GM23248 (cell line): ENCODE results near the gene UNC5C. TPM values are rescaled to one million over a fixed set of nuclear protein-coding genes. Genes with fewer than 3 reads are reported as not detected.

Experiments
- DNase-seq: peaks from one replicate; pipeline ENCODE4 v3.0.0-alpha.2; 2015
- H2AFZ ChIP-seq: fragments of 200-600 bp; sonication (generic); 2 replicates; pipeline ENCODE4 v1.6.1; 2016; ENCODE audit warnings: antibody characterized with exemption
- H3F3A ChIP-seq: fragments of 200-600 bp; sonication (generic); 2 replicates; pipeline ENCODE4 v1.6.1; 2016; ENCODE audit warnings: mild to moderate bottlenecking, antibody characterized with exemption, mixed run types; ENCODE audit not compliant: insufficient read depth
- H3K27ac ChIP-seq: fragments of 200-600 bp; sonication (generic); 2 replicates; pipeline ENCODE4 v1.5.1; 2016; ENCODE audit warnings: mild to moderate bottlenecking
- H3K27me3 ChIP-seq: fragments of 200-600 bp; sonication (generic); replicated peaks from 2 replicates; pipeline ENCODE4 v1.6.1; 2016; ENCODE audit warnings: mild to moderate bottlenecking; ENCODE audit not compliant: insufficient read depth
- H3K36me3 ChIP-seq: fragments of 200-600 bp; sonication (generic); 2 replicates; pipeline ENCODE4 v1.6.1; 2016; ENCODE audit warnings: low read depth, mild to moderate bottlenecking
- H3K4me1 ChIP-seq: fragments of 200-600 bp; sonication (generic); 2 replicates; pipeline ENCODE4 v1.6.1; 2016; ENCODE audit warnings: mild to moderate bottlenecking; ENCODE audit not compliant: insufficient read depth
- H3K4me2 ChIP-seq: fragments of 200-600 bp; sonication (generic); one replicate; pipeline ENCODE4 v1.6.1; 2016; ENCODE audit warnings: mild to moderate bottlenecking; ENCODE audit not compliant: unreplicated experiment
- H3K4me3 ChIP-seq: fragments of 200-600 bp; sonication (generic); 2 replicates; pipeline ENCODE4 v1.5.1; 2016; ENCODE audit warnings: mild to moderate bottlenecking
- H3K79me2 ChIP-seq: fragments of 200-600 bp; sonication (generic); 2 replicates; pipeline ENCODE4 v1.6.1; 2016; ENCODE audit warnings: mild to moderate bottlenecking; ENCODE audit not compliant: insufficient read depth
- H3K9ac ChIP-seq: fragments of 200-600 bp; sonication (generic); 2 replicates; pipeline ENCODE4 v1.6.1; 2016; ENCODE audit warnings: mild to moderate bottlenecking
- H3K9me2 ChIP-seq: fragments of 200-600 bp; sonication (generic); 2 replicates; pipeline ENCODE4 v1.6.1; 2016; ENCODE audit warnings: mixed run types, mild to moderate bottlenecking, moderate library complexity; ENCODE audit not compliant: insufficient read depth
- H3K9me3 ChIP-seq: fragments of 200-600 bp; sonication (generic); one replicate; pipeline ENCODE4 v1.6.1; 2017; ENCODE audit warnings: low read depth
- H4K20me1 ChIP-seq: fragments of 200-600 bp; sonication (generic); 2 replicates; pipeline ENCODE4 v1.6.0; 2016; ENCODE audit not compliant: insufficient read depth
- EZH2 ChIP-seq: fragments of 200-600 bp; sonication (generic); IDR thresholded peaks from 2 replicates; pipeline ENCODE4 v1.6.1; 2018; ENCODE audit warnings: antibody characterized with exemption, mild to moderate bottlenecking; ENCODE audit not compliant: insufficient read depth, poor library complexity, severe bottlenecking
- EZH2phosphoT487 ChIP-seq: fragments of 200-600 bp; sonication (generic); IDR thresholded peaks from 2 replicates; pipeline ENCODE4 v1.6.1; 2018; ENCODE audit warnings: antibody characterized with exemption, moderate library complexity, mild to moderate bottlenecking, low read depth; ENCODE audit not compliant: insufficient read depth
- WGBS, 2 experiments: methylation state at CpG; one replicate each; pipeline ENCODE4 v1.1.6; 2015 to 2017; ENCODE audit warnings: low lambda C conversion rate in 2 of 2, low coverage in 1 of 2; ENCODE audit errors: missing lambda C conversion rate in 2 of 2; 5-methylcytosine and 5-hydroxymethylcytosine counted together
- in situ Hi-C: fragments of 300-500 bp; cut with MboI; formaldehyde crosslinking; loops from 2 replicates; pipeline ENCODE4 v1.15.0; 2020
- polyA plus RNA-seq: library from polyadenylated mRNA; unstranded; fragments of >200 nt; fragmentation: Nextera tagmentation; extraction: Ambion mirVana; gene quantifications from 2 replicates; pipeline ENCODE4 v1.2.1, GENCODE V29; 2016
- total RNA-seq: library from RNA; depleted of rRNA; stranded (reverse); fragments of >200 nt; shearing (Covaris generic); gene quantifications from 2 replicates; pipeline ENCODE4 v1.2.3, GENCODE V29; 2014

The UNC5C gene
- total and polyA plus RNA-seq, 2 experiments from 2014 or later = not detected

DNA sequence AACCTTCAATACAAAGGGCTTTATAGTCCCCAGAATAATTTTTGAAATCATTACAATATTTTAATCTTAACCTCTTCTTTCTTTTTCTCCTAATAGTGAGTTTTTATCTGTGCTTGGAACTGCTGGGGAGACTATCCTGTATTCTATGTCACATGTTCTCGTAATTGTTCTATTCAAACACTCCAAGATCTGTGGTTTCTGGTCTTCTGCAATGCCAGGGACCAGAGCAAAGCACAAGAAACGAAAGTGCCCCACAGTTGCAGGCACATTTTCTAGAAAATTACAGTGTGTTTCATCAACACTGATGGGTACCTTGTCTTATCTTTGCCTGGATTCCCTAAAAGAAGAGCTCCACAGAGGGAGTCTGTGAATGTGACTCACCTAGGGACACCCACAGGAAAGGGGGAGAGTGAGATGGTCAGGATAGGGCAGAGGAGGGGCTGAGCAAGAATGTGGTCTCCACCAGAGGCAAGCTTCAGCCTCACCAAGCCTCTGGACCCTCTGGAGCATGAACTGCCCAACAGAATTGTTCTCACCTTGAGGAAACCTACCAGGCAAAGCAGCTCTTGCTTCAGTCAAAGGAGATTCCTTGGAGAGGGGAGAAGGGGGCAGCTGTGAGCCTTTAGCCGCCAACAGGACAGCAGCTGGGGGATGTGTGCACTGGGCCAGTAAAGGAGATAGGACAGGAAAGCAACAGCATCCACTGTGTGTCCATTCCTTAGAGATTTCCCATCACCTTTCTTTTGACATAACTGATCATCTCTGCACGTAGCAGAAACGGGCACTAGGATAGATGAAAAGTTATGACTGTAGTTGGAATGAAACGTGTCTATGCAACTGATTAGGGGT lies 25.9 kb downstream of the UNC5C start:
- Histone ChIP-seq H3K9me3 (no peaks in the 10 kb centered on the region), H3K9ac (no peak overlapping the region), H3K9me2 (no peaks in the 10 kb centered on the region), H3F3A (no peaks in the 10 kb centered on the region), H2AFZ (no peak overlapping the region), H4K20me1 (no peaks in the 10 kb centered on the region), H3K27me3 (no peaks in the 10 kb centered on the region), H3K27ac (no peak overlapping the region), H3K4me1 (no peaks in the 10 kb centered on the region), H3K4me3 (no peak overlapping the region), H3K79me2 (no peaks in the 10 kb centered on the region), H3K4me2 (no peak overlapping the region), H3K36me3 (no peaks in the 10 kb centered on the region)
- no peak for DNase-seq
- 6 to 10% methylated on average over 6 of the region's 6 CpGs for WGBS, 2 experiments
- in situ Hi-C loops = no loop called here
- TF ChIP-seq EZH2phosphoT487 = no peak
- TF ChIP-seq EZH2 = no peak

GRCh38 chr4:95517576-95518345 lies 31.0 kb downstream of the UNC5C start:
- Histone ChIP-seq H3K79me2 (no peaks in the 10 kb centered on the region), H3K27me3 (no peaks in the 10 kb centered on the region), H4K20me1 (no peaks in the 10 kb centered on the region), H3K4me2 (no peak overlapping the region), H3K9ac (no peak overlapping the region), H3K36me3 (no peaks in the 10 kb centered on the region), H3K27ac (no peak overlapping the region), H3K4me3 (no peak overlapping the region), H3F3A (no peaks in the 10 kb centered on the region), H3K9me3 (no peaks in the 10 kb centered on the region), H3K9me2 (no peaks in the 10 kb centered on the region), H3K4me1 (no peaks in the 10 kb centered on the region), H2AFZ (no peak overlapping the region)
- DNase-seq = no peak
- WGBS, 2 experiments = 0% methylated on average over 7 of the region's 7 CpGs
- in situ Hi-C loops = no loop called here
- TF ChIP-seq EZH2phosphoT487 (no peak), EZH2 (no peak)

DNA sequence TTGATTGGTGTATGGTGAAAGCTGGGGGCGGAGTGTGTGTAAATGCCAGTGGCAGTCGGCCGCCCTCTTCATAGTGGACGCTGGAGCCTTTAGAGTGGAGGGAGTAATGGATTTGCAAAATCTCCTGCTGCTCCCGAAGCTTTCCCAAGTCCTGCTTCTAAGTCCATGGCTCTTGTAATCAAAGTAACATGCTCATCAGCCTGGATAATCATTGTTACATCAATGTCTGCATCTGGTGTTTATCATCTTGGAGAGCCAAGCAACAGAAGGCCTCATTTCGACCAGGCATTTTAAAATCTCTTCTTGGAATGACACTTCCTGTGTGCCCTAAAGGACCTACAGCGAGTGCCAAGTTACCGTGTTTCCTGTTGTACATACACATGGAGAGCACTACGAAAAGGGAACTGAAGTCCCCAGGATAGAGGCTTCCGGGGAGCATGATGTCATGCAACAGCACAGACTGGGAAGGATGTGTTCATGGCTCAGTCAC lies 32.2 kb downstream of the UNC5C start:
- Histone ChIP-seq H4K20me1 (no peaks in the 10 kb centered on the region), H3K9me2 (no peaks in the 10 kb centered on the region), H3K4me1 (no peaks in the 10 kb centered on the region), H3K27ac (no peak overlapping the region), H3K9me3 (no peaks in the 10 kb centered on the region), H3K79me2 (no peaks in the 10 kb centered on the region), H2AFZ (no peak overlapping the region), H3K27me3 (no peaks in the 10 kb centered on the region), H3K4me2 (no peak overlapping the region), H3K36me3 (no peaks in the 10 kb centered on the region), H3K4me3 (no peak overlapping the region), H3F3A (no peaks in the 10 kb centered on the region), H3K9ac (no peak overlapping the region)
- 16 to 22% methylated on average over 9 to 10 of the region's 10 CpGs for WGBS, 2 experiments
- DNase-seq = no peak
- TF ChIP-seq EZH2phosphoT487 (no peak), EZH2 (no peak)
- in situ Hi-C loops = no loop called here

DNA sequence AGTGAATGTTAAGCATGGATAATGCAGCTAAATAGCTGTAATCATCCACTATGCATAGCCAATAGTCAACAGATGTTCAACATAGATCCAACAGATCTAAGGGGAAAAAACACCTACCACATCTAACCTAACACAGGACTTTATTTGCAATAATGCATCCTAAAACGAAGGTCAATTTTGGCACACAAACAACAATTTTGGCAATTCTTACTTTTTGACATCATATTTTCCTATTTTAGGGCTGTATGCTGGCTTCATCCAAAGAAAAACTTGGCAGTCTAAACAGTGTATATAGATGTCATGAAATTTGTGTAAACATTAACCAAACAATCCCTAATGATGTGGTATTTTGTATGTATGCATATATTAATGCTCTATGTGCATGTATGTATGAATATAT lies 33.2 kb downstream of the UNC5C start:
- Histone ChIP-seq H3K9me2 (no peaks in the 10 kb centered on the region), H3K36me3 (no peaks in the 10 kb centered on the region), H2AFZ (no peak overlapping the region), H3K27ac (no peak overlapping the region), H3K4me3 (no peak overlapping the region), H3K4me1 (no peaks in the 10 kb centered on the region), H4K20me1 (no peaks in the 10 kb centered on the region), H3K9me3 (no peaks in the 10 kb centered on the region), H3K4me2 (no peak overlapping the region), H3K27me3 (no peaks in the 10 kb centered on the region), H3K79me2 (no peaks in the 10 kb centered on the region), H3F3A (no peaks in the 10 kb centered on the region), H3K9ac (no peak overlapping the region)
- in situ Hi-C loops = no loop called here
- TF ChIP-seq EZH2 (no peak), EZH2phosphoT487 (no peak)
- DNase-seq = no peak
- WGBS, 2 experiments = 2 to 3% methylated on average over 1 of the region's 1 CpG
